Peyer's patch (tissue), 4 donors: ENCODE data around the gene PACSIN2. TPM values are rescaled to one million over a fixed set of nuclear protein-coding genes. Genes with fewer than 3 reads are reported as not detected.

Experiments used
- DNase-seq, 3 donors: peaks; one replicate each; pipeline ENCODE4 v3.0.0-alpha.2; 2017 to 2019
- H3K27ac ChIP-seq, 4 donors: fragments of 200-600 bp; sonication (generic); one replicate each; pipeline ENCODE4 v1.5.1; 2016 to 2019
- H3K27me3 ChIP-seq, 2 donors: fragments of 200-600 bp; sonication (generic); one replicate each; pipeline ENCODE4 v1.5.1; 2019
- H3K36me3 ChIP-seq, 3 donors: fragments of 200-600 bp; sonication (generic); one replicate each; pipeline ENCODE4 v1.5.1; 2016 to 2019
- H3K4me1 ChIP-seq, 4 donors: fragments of 200-600 bp; sonication (generic); one replicate each; pipeline ENCODE4 v1.5.1; 2016 to 2019
- H3K4me3 ChIP-seq, 4 donors: fragments of 200-600 bp; sonication (generic); 1 replicate in 3 of 4; 2 replicates in 1 of 4; pipeline ENCODE4 v1.5.1; 2016 to 2019; ENCODE audit warnings: mild to moderate bottlenecking in 1 of 4
- H3K9me3 ChIP-seq, 4 donors: fragments of 200-600 bp; sonication (generic); one replicate each; pipeline ENCODE4 v1.5.1; 2016 to 2019; ENCODE audit warnings: mild to moderate bottlenecking in 1 of 4
- POLR2A ChIP-seq, 2 donors: fragments of 450-650 bp; IDR thresholded peaks; one replicate each; pipeline ENCODE4 v1.5.1; 2017; ENCODE audit warnings: antibody characterized with exemption in 2 of 2, mild to moderate bottlenecking in 2 of 2, moderate library complexity in 2 of 2
- total RNA-seq, 4 donors: library from RNA; depleted of rRNA; stranded (reverse); fragments of >200 nt; gene quantifications; one replicate each; pipeline ENCODE4 v1.1.0, GENCODE V29; 2016
- TF ChIP-seq, protein P1 (sequence below), 6 experiments: fragments of 450-650 bp in 4 of 6; fragments of 200-600 bp in 2 of 6; sonication (generic) in 1 of 6; IDR thresholded peaks; one replicate each; pipeline ENCODE4 v1.5.1; 2017 to 2019; ENCODE audit warnings: antibody characterized with exemption in 6 of 6, mild to moderate bottlenecking in 3 of 6, moderate library complexity in 1 of 6

The PACSIN2 gene
- total RNA-seq, 4 donors from 2014 or later: 58.0 to 149 (median 110) TPM

DNA sequence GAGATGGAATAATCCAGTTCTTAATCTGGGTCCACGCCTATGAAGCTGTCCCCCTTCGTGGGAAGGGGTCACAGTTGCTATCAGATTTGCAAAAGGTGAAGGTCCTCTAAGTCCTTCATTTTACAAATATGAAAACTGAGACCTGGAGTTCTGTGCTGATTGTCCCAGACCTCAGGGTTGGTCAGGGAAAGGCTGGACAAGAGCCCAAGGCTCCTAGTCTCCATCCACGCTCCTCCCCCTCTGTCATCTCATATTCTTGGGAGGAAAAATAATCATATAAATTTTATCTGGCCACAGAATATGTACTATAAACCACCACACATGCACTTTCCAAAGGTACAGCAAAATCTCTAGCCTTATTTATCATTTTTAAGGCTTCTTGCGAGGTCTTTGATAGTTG is 5.5 kb downstream of the PACSIN2 start:
- Histone ChIP-seq H3K4me1 (peaks cover 0 to 62% (median 6%) of the 10 kb centered on the region in 4 donors), H3K27ac (peak overlapping the region in 2 of 4 donors; percentile 73 to 91)

DNA sequence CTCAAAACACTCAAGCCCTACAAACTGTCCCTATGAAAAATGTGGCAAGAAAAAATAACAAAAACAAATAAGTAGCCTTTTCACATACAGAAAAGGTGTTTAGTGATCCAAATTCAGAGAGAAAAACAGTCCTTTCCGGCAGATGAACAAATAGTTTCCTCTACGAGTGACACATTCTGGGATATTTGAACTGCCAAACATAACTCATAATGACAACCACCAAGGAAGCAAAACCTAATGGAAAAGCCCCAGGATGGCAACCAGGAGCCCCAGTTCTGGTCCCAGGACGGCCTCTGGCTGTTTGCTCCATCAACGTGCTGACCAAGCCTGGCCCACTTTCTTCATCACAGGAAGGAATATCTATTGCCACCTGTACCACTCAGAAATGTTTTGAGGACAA is 6.0 kb downstream of the PACSIN2 start:
- H3K27ac ChIP-seq: peak overlapping the region in 2 of 4 donors; percentile 73 to 91
- peaks cover 3 to 66% (median 5%) of the 10 kb centered on the region in 4 donors for H3K4me1 ChIP-seq
- H3K36me3 ChIP-seq: no peaks in the 10 kb centered on the region
- no peak for DNase-seq
- TF ChIP-seq, protein P1, sequence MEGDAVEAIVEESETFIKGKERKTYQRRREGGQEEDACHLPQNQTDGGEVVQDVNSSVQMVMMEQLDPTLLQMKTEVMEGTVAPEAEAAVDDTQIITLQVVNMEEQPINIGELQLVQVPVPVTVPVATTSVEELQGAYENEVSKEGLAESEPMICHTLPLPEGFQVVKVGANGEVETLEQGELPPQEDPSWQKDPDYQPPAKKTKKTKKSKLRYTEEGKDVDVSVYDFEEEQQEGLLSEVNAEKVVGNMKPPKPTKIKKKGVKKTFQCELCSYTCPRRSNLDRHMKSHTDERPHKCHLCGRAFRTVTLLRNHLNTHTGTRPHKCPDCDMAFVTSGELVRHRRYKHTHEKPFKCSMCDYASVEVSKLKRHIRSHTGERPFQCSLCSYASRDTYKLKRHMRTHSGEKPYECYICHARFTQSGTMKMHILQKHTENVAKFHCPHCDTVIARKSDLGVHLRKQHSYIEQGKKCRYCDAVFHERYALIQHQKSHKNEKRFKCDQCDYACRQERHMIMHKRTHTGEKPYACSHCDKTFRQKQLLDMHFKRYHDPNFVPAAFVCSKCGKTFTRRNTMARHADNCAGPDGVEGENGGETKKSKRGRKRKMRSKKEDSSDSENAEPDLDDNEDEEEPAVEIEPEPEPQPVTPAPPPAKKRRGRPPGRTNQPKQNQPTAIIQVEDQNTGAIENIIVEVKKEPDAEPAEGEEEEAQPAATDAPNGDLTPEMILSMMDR (IDR thresholded peaks at IDR 0.05): no peak
- TF ChIP-seq POLR2A (IDR thresholded peaks at IDR 0.05): no peak
- H3K9me3 ChIP-seq: no peaks in the 10 kb centered on the region
- no peak overlapping the region for H3K4me3 ChIP-seq
- H3K27me3 ChIP-seq: no peaks in the 10 kb centered on the region

More for the DNA sequence above, 5.5 kb downstream of the PACSIN2 start:
- no peaks in the 10 kb centered on the region for H3K36me3 ChIP-seq
- TF ChIP-seq, protein P1 (IDR thresholded peaks at IDR 0.05): no peak
- TF ChIP-seq POLR2A (IDR thresholded peaks at IDR 0.05): no peak
- no peak for DNase-seq
- H3K4me3 ChIP-seq: no peak overlapping the region
- H3K9me3 ChIP-seq: no peaks in the 10 kb centered on the region
- no peaks in the 10 kb centered on the region for H3K27me3 ChIP-seq

DNA sequence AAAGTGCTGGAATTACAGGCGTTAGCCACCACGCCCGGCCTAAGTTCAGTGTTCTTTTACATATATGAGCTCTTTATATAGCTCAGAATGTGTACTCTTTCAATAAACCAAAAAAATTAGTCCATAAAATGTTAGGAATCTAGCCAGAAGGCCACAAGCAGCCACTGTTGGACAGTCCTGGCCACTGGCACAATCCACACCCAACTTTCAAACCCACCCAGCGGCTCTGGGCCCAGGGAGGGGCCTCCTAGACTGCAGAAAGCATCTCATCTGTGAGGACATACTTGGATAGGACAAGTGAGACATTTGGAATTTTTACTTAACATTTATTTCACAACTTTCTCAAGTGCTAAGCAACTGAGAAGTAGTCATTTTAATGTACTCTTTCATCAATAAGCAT is 6.4 kb downstream of the PACSIN2 start:
- H3K9me3 ChIP-seq: no peaks in the 10 kb centered on the region
- H3K27me3 ChIP-seq: no peaks in the 10 kb centered on the region
- DNase-seq: peak in 1 of 3 donors; percentile 59
- H3K36me3 ChIP-seq: no peaks in the 10 kb centered on the region
- H3K4me3 ChIP-seq: no peak overlapping the region
- H3K27ac ChIP-seq: peak overlapping the region in 2 of 4 donors; percentile 73 to 91
- TF ChIP-seq POLR2A (IDR thresholded peaks at IDR 0.05): no peak
- TF ChIP-seq, protein P1 (IDR thresholded peaks at IDR 0.05): no peak
- H3K4me1 ChIP-seq: peaks cover 1 to 66% (median 6%) of the 10 kb centered on the region in 4 donors

DNA sequence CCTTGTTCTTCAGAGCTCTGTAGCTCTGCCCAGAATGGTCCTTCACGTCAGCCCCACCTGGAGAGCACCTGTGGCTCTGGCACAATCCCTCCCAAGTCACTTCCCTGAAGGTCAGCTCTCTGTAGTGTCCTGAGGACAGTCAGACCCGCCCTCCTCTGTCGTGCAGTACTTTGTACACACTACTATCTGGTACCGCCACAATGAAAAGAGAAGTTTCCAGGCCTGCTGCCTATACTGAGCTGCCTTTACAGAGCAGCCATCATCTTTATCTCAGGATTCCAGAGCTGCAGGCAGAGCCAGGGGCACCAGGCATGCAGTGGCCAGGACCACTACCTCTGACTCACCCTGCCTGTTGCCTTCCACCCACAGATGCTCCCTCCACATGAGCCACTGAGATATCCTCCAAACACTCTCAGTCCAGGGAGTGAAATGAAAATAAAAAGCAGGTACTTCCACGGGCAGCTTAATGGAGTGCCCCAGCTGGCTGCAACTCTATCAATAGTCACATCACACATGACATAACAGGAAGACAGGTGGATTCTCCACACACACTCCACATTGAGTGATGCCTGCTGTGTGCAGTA is 7.3 kb downstream of the PACSIN2 start:
- Histone ChIP-seq H3K4me3 (no peak overlapping the region), H3K9me3 (no peaks in the 10 kb centered on the region), H3K4me1 (peaks cover 0 to 70% (median 7%) of the 10 kb centered on the region in 4 donors), H3K27ac (peak overlapping the region in 3 of 4 donors; percentile 13 to 91 (median 73)), H3K27me3 (no peaks in the 10 kb centered on the region), H3K36me3 (no peaks in the 10 kb centered on the region)
- peak in 2 of 3 donors; percentile 76 to 84 for DNase-seq
- TF ChIP-seq, protein P1 (IDR thresholded peaks at IDR 0.05): no peak
- TF ChIP-seq POLR2A (IDR thresholded peaks at IDR 0.05): peak in 1 of 2 donors; percentile 69

DNA sequence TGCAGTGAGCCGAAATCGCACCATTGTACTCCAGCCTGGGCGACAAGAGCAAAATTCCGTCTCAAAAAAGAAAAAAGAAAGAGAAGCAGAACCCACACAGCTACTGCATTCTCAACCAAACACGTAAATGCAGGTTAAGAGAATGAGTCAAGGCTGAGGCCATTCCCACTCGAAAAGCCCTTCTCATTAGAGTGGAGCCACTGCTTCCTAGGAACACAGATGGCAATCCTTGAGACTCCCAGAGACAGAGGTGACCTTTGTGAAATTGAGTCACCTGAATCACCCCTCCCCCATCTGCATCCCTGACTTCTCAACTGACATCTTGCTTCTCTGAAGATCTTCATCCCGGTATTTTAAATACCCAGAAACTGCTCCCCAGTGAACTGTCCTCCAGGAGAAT is 8.2 kb downstream of the PACSIN2 start:
- DNase-seq: no peak
- Histone ChIP-seq H3K4me3 (no peak overlapping the region), H3K36me3 (no peaks in the 10 kb centered on the region), H3K27ac (peak overlapping the region in 3 of 4 donors; percentile 13 to 91 (median 73)), H3K9me3 (no peaks in the 10 kb centered on the region), H3K27me3 (no peaks in the 10 kb centered on the region), H3K4me1 (peaks cover 1 to 79% (median 11%) of the 10 kb centered on the region in 4 donors)
- TF ChIP-seq, protein P1 (IDR thresholded peaks at IDR 0.05): no peak
- no peak for TF ChIP-seq POLR2A (IDR thresholded peaks at IDR 0.05)
